ENCODE measurements around the gene PTK6. TPM values are rescaled to one million over a fixed set of nuclear protein-coding genes. Genes with fewer than 3 reads are reported as not detected.
A peak's percentile ranks its signal among the peaks of the same experiment; 100 is the strongest.

Gene PTK6
- total RNA-seq, 2 donors from 2014 or later = 0.60 TPM; not detected in 1

- no peak for DNase-seq (ENCODE audit: low spot score)
- intact Hi-C loops (cut with DNase I) = no loop called here
Observed at GRCh38 chr20:63546956-63547724, 10.0 kb upstream of the PTK6 start.

DNA sequence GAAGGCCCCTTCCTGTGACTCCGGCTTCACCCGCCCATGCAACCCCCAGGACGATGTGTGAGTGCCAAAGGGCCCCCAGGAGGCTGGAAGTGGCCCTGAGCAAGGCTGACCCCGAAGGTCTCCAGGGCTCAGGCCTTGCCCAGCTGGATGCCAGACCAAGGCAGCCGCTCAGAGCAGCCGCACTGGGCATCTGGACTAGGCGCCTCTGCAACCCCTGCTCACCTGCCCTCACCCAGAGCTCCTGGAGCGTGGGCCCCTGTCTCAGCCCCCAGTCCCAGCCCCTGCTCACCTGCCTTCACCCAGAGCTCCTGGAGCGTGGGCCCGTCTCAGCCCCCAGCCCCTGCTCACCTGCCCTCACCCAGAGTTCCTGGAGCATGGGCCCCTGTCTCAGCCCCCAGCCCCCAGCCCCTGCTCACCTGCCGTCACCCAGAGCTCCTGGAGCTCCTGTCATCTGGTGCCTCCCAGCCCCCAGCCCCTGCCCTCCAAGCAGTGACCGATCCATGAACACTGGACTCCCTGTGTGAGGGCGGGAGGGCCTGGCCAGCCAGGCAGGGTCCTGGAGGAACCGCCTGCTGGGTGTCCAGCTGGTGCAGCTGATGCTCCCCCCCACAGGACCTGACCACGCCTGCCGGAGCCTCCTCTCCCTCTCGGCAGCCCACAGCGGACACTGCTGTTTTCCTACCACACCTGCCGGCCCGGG, 9.2 kb upstream of the PTK6 start:
- intact Hi-C loops (cut with DNase I) = no loop called here

DNA sequence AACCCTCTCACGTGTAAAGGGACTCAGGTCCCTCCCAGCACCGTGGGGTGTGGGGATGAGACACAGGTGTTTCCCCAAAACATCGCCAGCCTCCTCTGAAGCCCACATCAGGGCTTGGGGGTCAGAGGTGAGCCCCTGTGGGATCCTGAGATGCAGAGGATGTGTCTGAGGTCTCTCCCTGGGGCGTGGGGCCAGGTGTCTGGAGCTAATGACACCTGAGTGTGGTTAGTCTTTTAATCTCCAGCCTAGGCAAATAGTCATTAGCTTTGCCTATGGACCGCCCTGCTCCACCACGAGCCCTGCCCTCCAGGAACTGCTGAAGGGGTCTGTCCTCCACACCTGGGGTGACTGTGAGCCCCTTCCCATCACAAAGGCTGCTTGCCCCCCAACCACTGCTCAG, 8.6 kb upstream of the PTK6 start:
- intact Hi-C loops (cut with DNase I) = no loop called here
- DNase-seq (ENCODE audit: low spot score) = no peak

More for the DNA sequence above, 9.2 kb upstream of the PTK6 start:
- no peak for DNase-seq (ENCODE audit: low spot score)

DNA sequence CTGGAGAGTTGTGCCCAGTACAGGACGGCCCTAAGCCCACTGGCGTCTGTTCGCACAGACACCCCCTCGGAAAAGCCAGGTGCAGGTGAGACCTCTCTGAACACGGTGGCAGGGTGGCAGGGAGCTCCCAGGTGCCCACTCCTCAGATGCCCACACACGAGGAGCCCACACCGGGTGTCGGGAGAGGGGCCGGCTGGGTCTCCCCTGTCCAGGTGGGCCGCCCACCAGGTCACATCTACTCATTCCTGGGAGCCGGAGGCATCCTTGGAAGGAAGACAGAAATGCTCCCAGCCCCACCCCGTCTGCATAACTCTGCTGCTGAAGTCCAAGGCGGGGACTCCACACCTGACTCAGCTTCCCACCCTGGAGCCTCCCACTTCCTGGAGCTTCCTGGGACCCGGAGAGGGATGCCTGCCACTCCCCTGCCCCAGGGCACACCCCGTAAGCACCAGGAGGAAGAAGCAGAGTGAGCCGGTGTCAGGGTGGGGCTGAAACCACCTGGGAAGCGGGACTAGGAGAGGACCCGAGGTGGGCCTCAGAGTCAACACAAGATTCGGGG, 7.9 kb upstream of the PTK6 start:
- intact Hi-C loops (cut with DNase I) = no loop called here
- DNase-seq (ENCODE audit: low spot score) = no peak

- intact Hi-C loops (cut with DNase I) = no loop called here
- DNase-seq (ENCODE audit: low spot score) = no peak
Observed at GRCh38 chr20:63544241-63544957, 7.2 kb upstream of the PTK6 start.

GRCh38 chr20:63543733-63544132, 6.6 kb upstream of the PTK6 start:
- intact Hi-C loops (cut with DNase I) = no loop called here
- no peak for DNase-seq (ENCODE audit: low spot score)

DNA sequence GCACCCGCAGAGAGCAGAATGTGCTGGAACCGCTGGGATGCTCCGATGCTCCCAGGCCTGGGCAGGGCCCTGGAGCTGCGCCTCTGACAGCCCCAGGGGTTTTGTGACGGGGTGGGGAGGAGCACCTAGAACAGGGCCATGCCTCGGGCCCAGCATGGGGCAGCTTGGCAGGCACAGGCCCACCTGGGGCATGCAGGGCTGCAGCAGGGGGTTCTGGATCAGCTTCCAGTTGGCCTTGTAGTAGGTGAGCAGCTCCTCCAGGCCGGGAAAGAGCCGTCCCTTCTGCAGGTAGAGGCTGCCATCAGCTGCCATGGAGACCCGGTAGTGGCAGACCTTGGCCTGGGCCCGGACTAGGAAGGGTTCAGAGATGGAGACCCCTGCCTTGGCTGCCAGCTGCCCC, 6.0 kb upstream of the PTK6 start:
- DNase-seq (ENCODE audit: low spot score) = no peak
- intact Hi-C loops (cut with DNase I) = no loop called here

GRCh38 chr20:63542696-63543095, 5.5 kb upstream of the PTK6 start:
- intact Hi-C loops (cut with DNase I) = no loop called here

DNA sequence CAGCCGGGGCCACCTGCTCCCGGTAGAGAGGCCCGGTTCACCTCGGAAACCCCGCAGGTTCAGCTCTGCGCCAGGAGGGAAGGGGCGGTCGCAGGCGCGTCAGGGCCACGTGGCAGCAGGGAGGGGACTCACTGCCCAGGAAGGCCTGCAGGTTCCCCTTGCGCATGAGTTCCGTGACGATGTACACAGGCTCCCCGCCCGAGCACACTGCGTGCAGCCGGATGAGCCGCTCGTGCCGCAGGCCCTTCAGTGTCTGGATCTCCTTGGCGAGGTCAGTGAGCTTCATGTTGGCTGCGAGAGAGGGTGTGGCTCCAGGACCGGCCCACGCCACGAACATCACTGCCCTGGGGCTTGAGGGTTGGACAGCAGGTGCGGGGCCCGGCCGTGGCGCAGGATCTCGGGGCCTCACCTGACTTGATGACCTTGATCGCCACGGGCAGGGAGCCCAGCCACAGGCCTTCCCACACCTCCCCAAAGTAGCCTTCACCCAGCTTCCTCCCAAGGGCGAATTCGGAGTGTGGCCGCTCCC, 4.9 kb upstream of the PTK6 start:
- no peak for DNase-seq (ENCODE audit: low spot score)
- intact Hi-C loops (cut with DNase I) = no loop called here

More at GRCh38 chr20:63542696-63543095, 5.5 kb upstream of the PTK6 start:
- no peak for DNase-seq (ENCODE audit: low spot score)

DNA sequence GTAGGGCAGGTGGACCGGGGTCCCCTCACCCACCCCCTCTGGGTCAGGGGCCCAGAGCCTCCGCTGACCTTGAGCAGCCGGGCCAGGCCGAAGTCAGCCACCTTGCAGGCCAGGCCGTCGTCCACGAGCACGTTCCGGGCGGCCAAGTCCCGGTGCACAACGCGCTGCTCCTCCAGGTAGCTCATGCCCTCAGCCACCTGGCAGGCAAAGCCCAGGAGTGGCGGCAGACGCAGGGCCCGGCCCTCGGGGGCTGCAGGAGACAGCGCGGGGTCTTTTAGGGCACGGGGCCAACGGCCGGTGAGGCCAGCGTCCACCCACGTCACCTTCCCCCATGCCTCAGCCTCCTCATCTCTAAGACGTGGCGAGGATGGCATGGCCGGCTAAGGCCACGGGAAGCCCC, 4.2 kb upstream of the PTK6 start:
- DNase-seq (ENCODE audit: low spot score) = no peak
- intact Hi-C loops (cut with DNase I) = no loop called here

DNA sequence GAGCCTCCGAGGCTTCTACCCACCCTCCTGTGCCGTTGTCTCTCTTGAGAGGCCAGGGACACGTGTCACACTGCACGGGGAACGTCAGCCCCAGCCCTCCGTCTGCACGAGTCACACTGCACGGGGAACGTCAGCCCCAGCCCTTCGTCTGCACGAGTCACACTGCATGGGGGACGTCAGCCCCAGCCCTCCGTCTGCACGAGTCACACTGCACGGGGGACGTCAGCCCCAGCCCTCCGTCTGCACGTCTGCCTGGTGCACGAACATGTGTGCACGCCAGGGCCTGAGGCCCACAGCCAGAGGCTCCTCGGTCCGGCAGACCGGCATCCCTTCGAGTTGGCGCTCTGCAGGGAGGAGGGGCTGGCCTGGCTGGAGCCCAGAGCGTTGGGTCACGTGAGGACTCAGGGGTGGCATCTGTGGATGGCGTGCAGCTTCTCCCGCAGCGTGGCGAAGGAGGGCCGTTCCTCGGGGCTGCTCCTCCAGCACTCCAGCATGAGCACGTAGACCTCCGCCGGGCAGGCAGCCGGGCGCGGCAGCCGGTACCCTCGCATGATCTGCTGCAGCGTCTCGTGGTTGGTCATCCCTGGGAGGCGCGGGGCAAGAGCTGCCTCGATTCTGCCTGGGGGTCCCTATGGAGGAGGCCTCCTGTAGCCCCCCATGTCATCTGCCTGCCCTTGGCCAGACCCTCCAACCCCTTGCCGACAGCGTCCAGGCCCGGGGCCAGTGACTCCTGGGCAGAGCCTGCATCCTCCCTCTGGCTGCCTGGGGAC, 3.4 kb upstream of the PTK6 start:
- intact Hi-C loops (cut with DNase I) = no loop called here
- DNase-seq (ENCODE audit: low spot score) = no peak

DNA sequence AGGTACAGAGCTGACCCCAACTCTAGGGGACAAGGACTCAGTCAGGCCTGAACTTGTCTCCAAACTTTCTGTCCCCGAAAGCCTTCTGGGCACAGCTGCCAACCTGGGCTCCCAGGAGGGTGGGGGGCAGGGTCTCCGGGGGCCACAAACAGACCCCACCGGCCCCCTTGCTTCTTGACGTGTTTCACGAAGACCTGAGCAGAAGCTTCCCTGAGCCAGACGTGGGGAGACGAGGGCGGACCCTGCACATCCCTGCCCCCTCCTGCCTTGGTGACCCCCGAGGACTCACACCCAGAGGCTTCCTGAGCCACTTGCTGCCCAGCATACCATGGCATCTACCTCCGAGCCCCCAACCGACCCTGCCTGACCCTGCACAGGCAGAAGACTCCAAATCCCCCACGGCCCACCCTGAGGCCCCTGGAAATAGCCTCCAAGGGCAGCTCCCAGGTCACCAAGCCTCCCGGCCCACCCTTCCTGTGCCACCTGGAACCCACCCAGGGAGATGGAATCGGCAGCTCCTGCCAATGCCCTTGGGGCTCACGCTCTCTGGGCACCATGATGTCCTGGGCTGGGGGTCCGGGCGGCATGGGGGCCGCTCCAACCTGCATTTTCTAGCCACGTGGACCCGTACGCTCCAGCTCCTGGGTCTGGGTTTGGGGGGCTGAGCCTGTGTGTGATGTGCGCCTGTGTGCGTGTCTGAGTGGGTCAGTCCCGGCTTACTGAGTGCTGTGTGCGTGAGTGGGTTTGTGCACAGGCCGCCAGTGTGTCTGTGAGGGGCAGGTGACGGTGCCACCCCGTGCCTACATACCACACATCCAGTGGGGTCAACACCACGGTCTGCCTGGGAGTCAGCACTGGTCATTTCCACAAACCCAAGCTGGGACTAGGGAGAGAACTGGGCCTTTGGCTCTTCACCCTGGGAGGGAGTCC, 2.5 kb upstream of the PTK6 start:
- no peak for DNase-seq (ENCODE audit: low spot score)
- intact Hi-C loops (cut with DNase I) = loop anchor here in 1 of 2 donors (5.0 to 10.0 kb wide), 2 partner anchors 105 to 433 kb away; no protein-coding TSS in a partner anchor

- intact Hi-C loops (cut with DNase I) = loop anchor here in 1 of 2 donors (5.0 to 10.0 kb wide), 2 partner anchors 106 to 433 kb away; no protein-coding TSS in a partner anchor
- DNase-seq (ENCODE audit: low spot score) = no peak
Observed at GRCh38 chr20:63539092-63539430, 1.9 kb upstream of the PTK6 start.

- DNase-seq (ENCODE audit: low spot score) = no peak
- intact Hi-C loops (cut with DNase I) = loop anchor here in 1 of 2 donors (5.0 to 10.0 kb wide), 2 partner anchors 106 to 434 kb away; no protein-coding TSS in a partner anchor
Observed at GRCh38 chr20:63538204-63539091, 1.3 kb upstream of the PTK6 start.

DNA sequence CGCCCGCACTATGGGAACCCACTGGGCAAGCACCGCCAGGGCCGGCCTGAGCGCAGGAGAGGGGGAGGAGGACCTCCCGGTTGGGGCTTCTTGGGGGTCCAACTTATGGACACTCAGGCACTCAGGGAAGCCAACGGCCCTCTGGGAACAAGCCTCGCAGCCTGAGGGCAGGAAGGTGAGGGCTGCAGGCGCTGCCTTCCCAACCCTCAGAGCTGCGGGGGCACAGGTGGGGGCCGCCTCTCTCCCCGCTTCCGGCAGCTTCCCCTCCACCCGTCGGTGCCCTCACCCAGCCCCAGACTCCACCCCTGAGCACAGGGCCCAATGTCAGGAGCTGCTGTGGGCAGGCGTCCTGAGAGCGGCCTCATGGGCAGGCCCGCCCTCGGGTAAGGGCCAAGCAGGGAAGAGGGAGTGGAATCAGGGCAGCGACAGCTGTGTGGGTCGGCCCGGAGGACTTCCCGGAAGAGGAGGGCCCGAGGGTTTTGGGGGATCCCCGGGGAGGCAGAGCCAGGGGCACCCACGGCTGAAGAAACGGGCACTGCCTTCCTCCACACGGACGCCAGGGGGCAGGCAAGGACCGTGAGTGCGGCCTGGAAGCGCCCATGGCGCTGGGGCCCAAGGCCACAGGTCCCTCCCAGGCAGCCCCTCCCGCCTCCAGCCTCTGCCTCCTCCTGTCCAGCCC, 488 bp upstream of the PTK6 start:
- intact Hi-C loops (cut with DNase I) = loop anchor here in 1 of 2 donors (5.0 to 10.0 kb wide), 2 partner anchors 107 to 435 kb away; no protein-coding TSS in a partner anchor
- DNase-seq (ENCODE audit: low spot score) = peak; percentile 96

All from posterior vena cava (tissue), 2 donors.